H9 (cell line): ENCODE data around the gene KCTD1. TPM values are rescaled to one million over a fixed set of nuclear protein-coding genes. Genes with fewer than 3 reads are reported as not detected.

Source experiments
- DNase-seq: peaks from one replicate; pipeline ENCODE4 v3.0.0-alpha.2; 2017
- H2AFZ ChIP-seq: one replicate; pipeline ENCODE4 v1.6.1; 2013; ENCODE audit warnings: mild to moderate bottlenecking, low read length, control low read depth, moderate library complexity
- H2AK5ac ChIP-seq: 2 replicates; pipeline ENCODE4 v1.6.1; 2013; ENCODE audit warnings: low read length, control low read depth, mixed read lengths; ENCODE audit not compliant: insufficient read length
- H2BK120ac ChIP-seq: one replicate; pipeline ENCODE4 v1.6.1; 2013; ENCODE audit warnings: low read depth, mild to moderate bottlenecking, low read length, control low read depth, inconsistent platforms; ENCODE audit not compliant: poor library complexity, severe bottlenecking
- H2BK12ac ChIP-seq: 2 replicates; pipeline ENCODE4 v1.6.1; 2013; ENCODE audit warnings: low read length, control low read depth, mixed read lengths, low read depth; ENCODE audit not compliant: insufficient read length
- H2BK15ac ChIP-seq: 2 replicates; pipeline ENCODE4 v1.6.1; 2013; ENCODE audit warnings: low read depth, low read length, control low read depth
- H2BK20ac ChIP-seq: one replicate; pipeline ENCODE4 v1.6.1; 2013; ENCODE audit warnings: low read depth, mild to moderate bottlenecking, low read length, control low read depth, inconsistent platforms; ENCODE audit not compliant: poor library complexity, severe bottlenecking
- H2BK5ac ChIP-seq: 2 replicates; pipeline ENCODE4 v1.6.1; 2013; ENCODE audit warnings: low read length, control low read depth, mixed read lengths; ENCODE audit not compliant: insufficient read length
- H3K14ac ChIP-seq: 2 replicates; pipeline ENCODE4 v1.6.1; 2013; ENCODE audit warnings: low read length, control low read depth; ENCODE audit not compliant: insufficient read depth
- H3K18ac ChIP-seq: 2 replicates; pipeline ENCODE4 v1.6.1; 2013; ENCODE audit warnings: low read depth, mild to moderate bottlenecking, mixed read lengths, low read length, control low read depth; ENCODE audit not compliant: insufficient read length
- H3K23ac ChIP-seq: 2 replicates; pipeline ENCODE4 v1.6.1; 2013; ENCODE audit warnings: low read length, control low read depth, mixed read lengths, low read depth; ENCODE audit not compliant: insufficient read length
- H3K23me2 ChIP-seq: 2 replicates; pipeline ENCODE4 v1.6.1; 2013; ENCODE audit warnings: low read depth, mild to moderate bottlenecking, mixed read lengths, low read length, control low read depth; ENCODE audit not compliant: insufficient read length, poor library complexity, severe bottlenecking
- H3K27ac ChIP-seq: 2 replicates; pipeline ENCODE4 v1.5.1; 2013; ENCODE audit warnings: low read length, control low read depth, mixed read lengths, low read depth; ENCODE audit not compliant: insufficient read length
- H3K27me3 ChIP-seq: 2 replicates; pipeline ENCODE4 v1.6.1; 2013; ENCODE audit warnings: low read length, control low read depth, inconsistent platforms; ENCODE audit not compliant: insufficient read depth
- H3K4ac ChIP-seq: 2 replicates; pipeline ENCODE4 v1.6.1; 2013; ENCODE audit warnings: low read depth, mild to moderate bottlenecking, control low read depth, inconsistent platforms, low read length, moderate library complexity
- H3K4me1 ChIP-seq: 2 replicates; pipeline ENCODE4 v1.6.1; 2013; ENCODE audit warnings: low read length, control low read depth, inconsistent platforms; ENCODE audit not compliant: insufficient read depth
- H3K4me2 ChIP-seq: 2 replicates; pipeline ENCODE4 v1.6.1; 2013; ENCODE audit warnings: low read length, control low read depth, mixed read lengths; ENCODE audit not compliant: insufficient read length, insufficient read depth
- H3K56ac ChIP-seq: 2 replicates; pipeline ENCODE4 v1.6.1; 2013; ENCODE audit warnings: low read depth, mild to moderate bottlenecking, mixed read lengths, low read length, control low read depth; ENCODE audit not compliant: insufficient read length
- H3K79me1 ChIP-seq: 2 replicates; pipeline ENCODE4 v1.6.1; 2013; ENCODE audit warnings: low read depth, mild to moderate bottlenecking, moderate library complexity, low read length, control low read depth, inconsistent platforms; ENCODE audit not compliant: insufficient read depth, poor library complexity, severe bottlenecking
- H3K79me2 ChIP-seq: 2 replicates; pipeline ENCODE4 v1.6.1; 2013; ENCODE audit warnings: low read length, control low read depth, inconsistent platforms; ENCODE audit not compliant: insufficient read depth
- H3K9ac ChIP-seq: 2 replicates; pipeline ENCODE4 v1.6.1; 2013; ENCODE audit warnings: low read length, control low read depth, mixed read lengths; ENCODE audit not compliant: insufficient read length; ENCODE audit errors: extremely low read depth
- H3K9me3 ChIP-seq: one replicate; pipeline ENCODE4 v1.6.1; 2013; ENCODE audit warnings: low read depth, low read length, inconsistent platforms; ENCODE audit not compliant: control insufficient read depth
- H3T11ph ChIP-seq: one replicate; pipeline ENCODE4 v1.6.1; 2013; ENCODE audit warnings: mild to moderate bottlenecking, low read length, control low read depth, inconsistent platforms
- H4K20me1 ChIP-seq: one replicate; pipeline ENCODE4 v1.6.1; 2013; ENCODE audit not compliant: control insufficient read depth, insufficient read length, insufficient read depth
- H4K5ac ChIP-seq: 2 replicates; pipeline ENCODE4 v1.6.1; 2013; ENCODE audit warnings: low read depth, mild to moderate bottlenecking, mixed read lengths, low read length, control low read depth; ENCODE audit not compliant: insufficient read length
- H4K8ac ChIP-seq: replicated peaks from 2 replicates; pipeline ENCODE4 v1.6.1; 2013; ENCODE audit warnings: low read length, control low read depth, mixed read lengths, low read depth; ENCODE audit not compliant: insufficient read length
- H4K91ac ChIP-seq: 2 replicates; pipeline ENCODE4 v1.6.1; 2013; ENCODE audit warnings: low read depth, mild to moderate bottlenecking, moderate library complexity, mixed read lengths, low read length, control low read depth; ENCODE audit not compliant: insufficient read length
- H3K27ac Mint-ChIP-seq, 3 experiments: 2 replicates in 2 of 3; 3 replicates in 1 of 3; pipeline ENCODE4 v1.8.0; 2020 to 2021; ENCODE audit warnings: mixed read lengths in 3 of 3, mild to moderate bottlenecking in 1 of 3, moderate library complexity in 1 of 3
- H3K27me3 Mint-ChIP-seq: 2 replicates; pipeline ENCODE4 v1.8.0; 2021; ENCODE audit warnings: low read depth, mild to moderate bottlenecking, moderate library complexity, mixed read lengths
- H3K36me3 Mint-ChIP-seq, 3 experiments: 2 replicates in 2 of 3; 3 replicates in 1 of 3; pipeline ENCODE4 v1.8.0; 2020 to 2021; ENCODE audit warnings: low read depth in 3 of 3, mixed read lengths in 3 of 3; ENCODE audit not compliant: insufficient read depth in 1 of 3
- H3K4me1 Mint-ChIP-seq, 2 experiments: 2 replicates each; pipeline ENCODE4 v1.8.0; 2020; ENCODE audit warnings: mixed read lengths in 2 of 2
- H3K4me3 Mint-ChIP-seq, 2 experiments: 2 replicates in 1 of 2; 3 replicates in 1 of 2; pipeline ENCODE4 v1.8.0; 2020 to 2021; ENCODE audit warnings: mild to moderate bottlenecking in 2 of 2, mixed read lengths in 2 of 2, moderate library complexity in 1 of 2
- H3K9me3 Mint-ChIP-seq, 2 experiments: 2 replicates in 1 of 2; 3 replicates in 1 of 2; pipeline ENCODE4 v1.8.0; 2020; ENCODE audit warnings: mild to moderate bottlenecking in 2 of 2, mixed read lengths in 2 of 2, moderate library complexity in 1 of 2
- CTCF ChIP-seq: fragments of 200-600 bp; sonication (generic); conservative IDR thresholded peaks from 3 replicates; pipeline ENCODE4 v1.8.0; 2021; ENCODE audit warnings: antibody characterized with exemption, mild to moderate bottlenecking
- total RNA-seq: library from RNA; stranded (reverse); gene quantifications from 2 replicates; pipeline ENCODE4 v1.2.1, GENCODE V29; 2021

The KCTD1 gene
- total RNA-seq, 1 experiment from 2014 or later, result 10.8 TPM

GRCh38 chr18:26443853-26444252 lies 104.5 kb downstream of the KCTD1 start:
- no peaks in the 10 kb centered on the region for H3K23me2 ChIP-seq
- H3K23ac ChIP-seq, result no peak overlapping the region
- H2AK5ac ChIP-seq, result no peak overlapping the region
- no peak overlapping the region for H2BK15ac ChIP-seq
- no peak for DNase-seq
- H2BK120ac ChIP-seq, result no peak overlapping the region
- H2AFZ ChIP-seq, result no peak overlapping the region
- no peak overlapping the region for H4K5ac ChIP-seq
- H3K18ac ChIP-seq, result no peak overlapping the region
- TF ChIP-seq CTCF, result no peak
- H3K4me2 ChIP-seq, result no peak overlapping the region
- H3K27ac ChIP-seq, result no peak overlapping the region
- H2BK20ac ChIP-seq, result no peak overlapping the region
- H3K27me3 ChIP-seq, result no peaks in the 10 kb centered on the region
- no peak overlapping the region for H4K8ac ChIP-seq
- H4K91ac ChIP-seq, result no peak overlapping the region
- H3K79me1 ChIP-seq, result no peaks in the 10 kb centered on the region
- H3K9me3 ChIP-seq, result no peaks in the 10 kb centered on the region
- peaks cover 6 to 10% of the 10 kb centered on the region in 2 experiments for H3K4me1 Mint-ChIP-seq
- no peak overlapping the region; a peak in 1 of 7 replicates for H3K27ac Mint-ChIP-seq
- no peak overlapping the region for H3K56ac ChIP-seq
- H3K36me3 Mint-ChIP-seq, result peaks cover 0 to 5% (median 2%) of the 10 kb centered on the region in 3 experiments; a peak in 2 of 7 replicates
- H3K79me2 ChIP-seq, result no peaks in the 10 kb centered on the region
- peaks cover 1% of the 10 kb centered on the region; the same call in 1 of the 2 replicates for H3K27me3 Mint-ChIP-seq
- no peak overlapping the region for H2BK5ac ChIP-seq
- H3K4ac ChIP-seq, result no peak overlapping the region
- no peak overlapping the region for H3K9ac ChIP-seq
- no peaks in the 10 kb centered on the region; the same call in 1 of the 2 replicates for H3K4me1 ChIP-seq
- H3K4me3 Mint-ChIP-seq, result no peak overlapping the region
- peaks cover 0 to 7% of the 10 kb centered on the region in 2 experiments; a peak in 2 of 5 replicates for H3K9me3 Mint-ChIP-seq
- no peak overlapping the region for H2BK12ac ChIP-seq
- H3T11ph ChIP-seq, result no peak overlapping the region
- no peak overlapping the region for H3K14ac ChIP-seq
- no peaks in the 10 kb centered on the region for H4K20me1 ChIP-seq
